RPMI7951 (cell line): ENCODE measurements around the gene NBEA. TPM values are rescaled to one million over a fixed set of nuclear protein-coding genes. Genes with fewer than 3 reads are reported as not detected.

Experiments used
- DNase-seq: peaks from one replicate; pipeline ENCODE4 v3.0.0-alpha.2; 2012; ENCODE audit warnings: low read depth
- total RNA-seq: library from RNA; depleted of rRNA; stranded (reverse); fragments of >200 nt; shearing (Covaris generic); gene quantifications from 2 replicates; pipeline ENCODE4 v1.2.3, GENCODE V29; 2014

Gene NBEA
- total RNA-seq, 1 experiment from 2014 or later = 2.5 TPM

- no peak for DNase-seq
Measured at GRCh38 chr13:35266412-35266811, 324.3 kb downstream of the NBEA start.

- no peak for DNase-seq
Measured at GRCh38 chr13:35278917-35279316, 336.8 kb downstream of the NBEA start.

GRCh38 chr13:35279500-35279899, 337.4 kb downstream of the NBEA start:
- no peak for DNase-seq

GRCh38 chr13:35283856-35284255, 341.8 kb downstream of the NBEA start:
- DNase-seq = peak; percentile 33

GRCh38 chr13:35285677-35286076, 343.6 kb downstream of the NBEA start:
- no peak for DNase-seq

GRCh38 chr13:35292329-35292728, 350.3 kb downstream of the NBEA start:
- no peak for DNase-seq

GRCh38 chr13:35293579-35294226, 351.6 kb downstream of the NBEA start:
- no peak for DNase-seq

- DNase-seq = no peak
Measured at GRCh38 chr13:35309706-35310105, 367.6 kb downstream of the NBEA start.

- DNase-seq = no peak
Measured at GRCh38 chr13:35332134-35332533, 390.1 kb downstream of the NBEA start.

- DNase-seq = no peak
Measured at GRCh38 chr13:35333157-35333556, 391.1 kb downstream of the NBEA start.

GRCh38 chr13:35342440-35342839, 400.4 kb downstream of the NBEA start:
- no peak for DNase-seq

GRCh38 chr13:35343417-35343816, 401.3 kb downstream of the NBEA start:
- DNase-seq = no peak

GRCh38 chr13:35345992-35346391, 403.9 kb downstream of the NBEA start:
- DNase-seq = no peak

GRCh38 chr13:35346494-35346893, 404.4 kb downstream of the NBEA start:
- no peak for DNase-seq

- DNase-seq = no peak
Measured at GRCh38 chr13:35347679-35348205, 405.7 kb downstream of the NBEA start.

- DNase-seq = no peak
Measured at GRCh38 chr13:35349052-35349451, 407.0 kb downstream of the NBEA start.

- DNase-seq = peak; percentile 35
Measured at GRCh38 chr13:35349673-35350278, 407.7 kb downstream of the NBEA start.

- DNase-seq = no peak
Measured at GRCh38 chr13:35354285-35354684, 412.2 kb downstream of the NBEA start.

- DNase-seq = no peak
Measured at GRCh38 chr13:35354882-35355281, 412.8 kb downstream of the NBEA start.

GRCh38 chr13:35356572-35356971, 414.5 kb downstream of the NBEA start:
- no peak for DNase-seq

- DNase-seq = no peak
Measured at GRCh38 chr13:35365883-35366282, 423.8 kb downstream of the NBEA start.

- no peak for DNase-seq
Measured at GRCh38 chr13:35367586-35367985, 425.5 kb downstream of the NBEA start.

GRCh38 chr13:35378939-35379338, 436.9 kb downstream of the NBEA start:
- DNase-seq = no peak

GRCh38 chr13:35379663-35380062, 437.6 kb downstream of the NBEA start:
- DNase-seq = no peak
